SK-N-SH treated with all-trans-retinoic acid at 6 μM for 48 hours (cell line): Measurements from ENCODE around the gene RRP12.
A peak's percentile ranks its signal among the peaks of the same experiment; 100 is the strongest.

Experiments used
- ATAC-seq: fragments of 200-7000 bp; cut with Tn5 transposase; 3 replicates; pipeline ENCODE4 v1.9.1; 2020; ENCODE audit warnings: mild to moderate bottlenecking, moderate library complexity
- ARNTL ChIP-seq: fragments of 450-650 bp; formaldehyde crosslinking; IDR thresholded peaks from 2 replicates; pipeline ENCODE4 v1.5.0; 2020; ENCODE audit warnings: low read depth, mild to moderate bottlenecking, moderate library complexity, borderline replicate concordance
- BACH2 ChIP-seq: fragments of 250-450 bp; sonication (Bioruptor Pico); IDR thresholded peaks from 2 replicates; pipeline ENCODE4 v1.9.0; 2021; ENCODE audit warnings: mild to moderate bottlenecking, borderline replicate concordance
- CREB5 ChIP-seq: fragments of 250-450 bp; sonication (Bioruptor Pico); IDR thresholded peaks from 2 replicates; pipeline ENCODE4 v1.5.1; 2020; ENCODE audit warnings: low read depth, mild to moderate bottlenecking, moderate library complexity
- CSDC2 ChIP-seq: fragments of 250-450 bp; sonication (Bioruptor Pico); IDR thresholded peaks from 2 replicates; pipeline ENCODE4 v1.5.0; 2020; ENCODE audit warnings: mild to moderate bottlenecking, moderate library complexity
- CSRNP3 ChIP-seq: fragments of 250-450 bp; sonication (Bioruptor Pico); IDR thresholded peaks from 2 replicates; pipeline ENCODE4 v1.5.1; 2021; ENCODE audit warnings: mild to moderate bottlenecking, moderate library complexity
- ESRRG ChIP-seq: fragments of 250-450 bp; sonication (Bioruptor Pico); IDR thresholded peaks from 2 replicates; pipeline ENCODE4 v1.6.1; 2021; ENCODE audit warnings: mild to moderate bottlenecking
- GLIS3 ChIP-seq: fragments of 250-450 bp; sonication (Bioruptor Pico); IDR thresholded peaks from 2 replicates; pipeline ENCODE4 v1.5.0; 2020; ENCODE audit warnings: mild to moderate bottlenecking, moderate library complexity
- ISL1 ChIP-seq: fragments of 250-450 bp; sonication (Bioruptor Pico); IDR thresholded peaks from 2 replicates; pipeline ENCODE4 v2.1.2; 2022; ENCODE audit warnings: mild to moderate bottlenecking, moderate library complexity
- OSR1 ChIP-seq: fragments of 250-450 bp; sonication (Bioruptor Pico); IDR thresholded peaks from 2 replicates; pipeline ENCODE4 v1.8.0; 2022; ENCODE audit warnings: moderate library complexity, mild to moderate bottlenecking, inconsistent platforms
- PATZ1 ChIP-seq: fragments of 250-450 bp; sonication (Bioruptor Pico); IDR thresholded peaks from 2 replicates; pipeline ENCODE4 v1.8.0; 2020; ENCODE audit warnings: mild to moderate bottlenecking, moderate library complexity, borderline replicate concordance
- PPARA ChIP-seq: fragments of 250-450 bp; sonication (Bioruptor Pico); IDR thresholded peaks from 2 replicates; pipeline ENCODE4 v1.5.0; 2020; ENCODE audit warnings: mild to moderate bottlenecking, borderline replicate concordance
- SNAI2 ChIP-seq: fragments of 250-450 bp; sonication (Bioruptor Pico); IDR thresholded peaks from 2 replicates; pipeline ENCODE4 v1.5.0; 2020; ENCODE audit warnings: mild to moderate bottlenecking, moderate library complexity
- TCF4 ChIP-seq: fragments of 250-450 bp; sonication (Bioruptor Pico); IDR thresholded peaks from 2 replicates; pipeline ENCODE4 v1.8.0; 2021; ENCODE audit warnings: mild to moderate bottlenecking, moderate library complexity, borderline replicate concordance
- TOX ChIP-seq: fragments of 250-450 bp; sonication (Bioruptor Pico); IDR thresholded peaks from 2 replicates; pipeline ENCODE4 v1.8.0; 2021; ENCODE audit warnings: mild to moderate bottlenecking, moderate library complexity, borderline replicate concordance
- TSHZ2 ChIP-seq: fragments of 250-450 bp; sonication (Bioruptor Pico); IDR thresholded peaks from 2 replicates; pipeline ENCODE4 v1.5.0; 2020; ENCODE audit warnings: mild to moderate bottlenecking, moderate library complexity
- ZFP3 ChIP-seq: fragments of 250-450 bp; sonication (Bioruptor Pico); IDR thresholded peaks from 2 replicates; pipeline ENCODE4 v1.5.0; 2020; ENCODE audit warnings: mild to moderate bottlenecking, moderate library complexity
- ZFP30 ChIP-seq: fragments of 450-650 bp; formaldehyde crosslinking; IDR thresholded peaks from 2 replicates; pipeline ENCODE4 v1.5.0; 2022; ENCODE audit warnings: mild to moderate bottlenecking, moderate library complexity
- ZNF565 ChIP-seq: fragments of 450-650 bp; formaldehyde crosslinking; conservative IDR thresholded peaks from 2 replicates; pipeline ENCODE4 v1.5.0; 2020; ENCODE audit warnings: low read depth, mild to moderate bottlenecking, moderate library complexity
- ZNF70 ChIP-seq: fragments of 450-650 bp; formaldehyde crosslinking; IDR thresholded peaks from 2 replicates; pipeline ENCODE4 v1.5.0; 2020; ENCODE audit warnings: mild to moderate bottlenecking, moderate library complexity

Gene RRP12

GRCh38 chr10:97333351-97333600 lies 67.9 kb downstream of the RRP12 start (continued):
- TF ChIP-seq CSRNP3 (CRISPR knock-in tag) = no peak
- TF ChIP-seq SNAI2 (CRISPR knock-in tag) = no peak
- TF ChIP-seq ISL1 = no peak
- no peak for TF ChIP-seq ZFP30 (CRISPR knock-in tag)
- no peak for TF ChIP-seq TCF4 (CRISPR knock-in tag)
- TF ChIP-seq ZNF70 (CRISPR knock-in tag) = no peak
- no peak for TF ChIP-seq TOX

GRCh38 chr10:97332591-97333350 lies 68.4 kb downstream of the RRP12 start:
- no peak for TF ChIP-seq CREB5 (CRISPR knock-in tag)
- TF ChIP-seq ARNTL (CRISPR knock-in tag) = no peak
- TF ChIP-seq ISL1 = no peak
- no peak for TF ChIP-seq PATZ1 (CRISPR knock-in tag)
- TF ChIP-seq ESRRG (CRISPR knock-in tag) = no peak
- no peak for TF ChIP-seq ZNF565
- TF ChIP-seq CSRNP3 (CRISPR knock-in tag) = no peak
- TF ChIP-seq SNAI2 (CRISPR knock-in tag) = no peak
- TF ChIP-seq TOX = no peak
- TF ChIP-seq GLIS3 (CRISPR knock-in tag) = no peak
- TF ChIP-seq OSR1 = no peak
- no peak for TF ChIP-seq CSDC2 (CRISPR knock-in tag)
- no peak for TF ChIP-seq PPARA
- TF ChIP-seq ZFP3 = no peak
- TF ChIP-seq ZNF70 (CRISPR knock-in tag) = no peak
- no peak for TF ChIP-seq TSHZ2 (CRISPR knock-in tag)
- peak; percentile 7; the same call in 2 of the 3 replicates for ATAC-seq

GRCh38 chr10:97331153-97331703 lies 69.9 kb downstream of the RRP12 start:
- no peak for ATAC-seq
- TF ChIP-seq TOX (no peak), TSHZ2 (CRISPR knock-in tag) (no peak), CSDC2 (CRISPR knock-in tag) (no peak), PATZ1 (CRISPR knock-in tag) (no peak), ESRRG (CRISPR knock-in tag) (no peak), CSRNP3 (CRISPR knock-in tag) (no peak), ZFP30 (CRISPR knock-in tag) (no peak), CREB5 (CRISPR knock-in tag) (no peak), ZFP3 (no peak), BACH2 (CRISPR knock-in tag) (no peak), ISL1 (no peak)
